ENCODE results near the gene FFAR1.

DNA sequence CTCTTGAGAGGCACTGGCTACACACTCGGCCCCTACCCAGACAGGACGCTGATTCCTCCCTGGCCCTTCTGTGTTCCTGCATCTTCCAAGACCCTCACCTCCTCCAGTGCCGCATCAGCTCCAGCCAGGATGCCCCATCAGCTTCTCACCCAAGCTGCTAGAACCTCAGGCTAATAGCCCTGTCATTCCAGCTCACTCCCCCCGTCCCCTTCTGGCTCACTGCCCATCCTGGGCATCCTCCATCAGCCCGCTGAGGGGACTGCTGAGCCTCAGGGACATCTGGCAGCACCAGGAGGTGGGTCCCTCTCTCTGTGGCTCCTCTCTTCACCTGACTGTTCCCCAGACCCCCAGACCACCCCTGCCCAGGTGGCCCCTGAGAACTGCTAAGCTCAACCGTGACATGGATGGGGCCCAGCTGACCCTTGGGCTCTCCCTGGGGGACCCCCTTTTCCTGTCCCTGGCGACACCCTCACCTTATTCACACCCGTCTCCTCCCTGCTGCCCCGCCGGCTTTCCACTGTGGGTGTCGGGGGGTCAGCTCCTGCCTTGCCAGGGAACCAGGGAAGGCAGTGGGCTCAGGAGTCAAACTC, 15.4 kb downstream of the FFAR1 start:
- TF ChIP-seq, protein P1, sequence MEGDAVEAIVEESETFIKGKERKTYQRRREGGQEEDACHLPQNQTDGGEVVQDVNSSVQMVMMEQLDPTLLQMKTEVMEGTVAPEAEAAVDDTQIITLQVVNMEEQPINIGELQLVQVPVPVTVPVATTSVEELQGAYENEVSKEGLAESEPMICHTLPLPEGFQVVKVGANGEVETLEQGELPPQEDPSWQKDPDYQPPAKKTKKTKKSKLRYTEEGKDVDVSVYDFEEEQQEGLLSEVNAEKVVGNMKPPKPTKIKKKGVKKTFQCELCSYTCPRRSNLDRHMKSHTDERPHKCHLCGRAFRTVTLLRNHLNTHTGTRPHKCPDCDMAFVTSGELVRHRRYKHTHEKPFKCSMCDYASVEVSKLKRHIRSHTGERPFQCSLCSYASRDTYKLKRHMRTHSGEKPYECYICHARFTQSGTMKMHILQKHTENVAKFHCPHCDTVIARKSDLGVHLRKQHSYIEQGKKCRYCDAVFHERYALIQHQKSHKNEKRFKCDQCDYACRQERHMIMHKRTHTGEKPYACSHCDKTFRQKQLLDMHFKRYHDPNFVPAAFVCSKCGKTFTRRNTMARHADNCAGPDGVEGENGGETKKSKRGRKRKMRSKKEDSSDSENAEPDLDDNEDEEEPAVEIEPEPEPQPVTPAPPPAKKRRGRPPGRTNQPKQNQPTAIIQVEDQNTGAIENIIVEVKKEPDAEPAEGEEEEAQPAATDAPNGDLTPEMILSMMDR (optimal IDR thresholded peaks at IDR 0.05 in 1 of 3, IDR thresholded peaks at IDR 0.05 in 1 of 3, conservative IDR thresholded peaks at IDR 0.05 in 1 of 3; ENCODE audit: extremely low read depth in 1 of 3, insufficient read depth in 2 of 3, low read length in 3 of 3) = no peak
- no peak for TF ChIP-seq EZH2 (IDR thresholded peaks at IDR 0.05; ENCODE audit: low read length)

Measured in keratinocyte (primary cell).